GM19193 (cell line): ENCODE measurements around the gene SNX19.

ENCODE experiments used
- POLR2A ChIP-seq: IDR thresholded peaks from 4 replicates; pipeline ENCODE4 v1.6.1; 2011; ENCODE audit not compliant: insufficient read depth, insufficient read length; ENCODE audit errors: extremely low read depth

SNX19 gene

GRCh38 chr11:130911306-130911705, 5.0 kb downstream of the SNX19 start:
- no peak for TF ChIP-seq POLR2A

- no peak for TF ChIP-seq POLR2A
Observed at GRCh38 chr11:130909650-130910049, 6.6 kb downstream of the SNX19 start.

DNA sequence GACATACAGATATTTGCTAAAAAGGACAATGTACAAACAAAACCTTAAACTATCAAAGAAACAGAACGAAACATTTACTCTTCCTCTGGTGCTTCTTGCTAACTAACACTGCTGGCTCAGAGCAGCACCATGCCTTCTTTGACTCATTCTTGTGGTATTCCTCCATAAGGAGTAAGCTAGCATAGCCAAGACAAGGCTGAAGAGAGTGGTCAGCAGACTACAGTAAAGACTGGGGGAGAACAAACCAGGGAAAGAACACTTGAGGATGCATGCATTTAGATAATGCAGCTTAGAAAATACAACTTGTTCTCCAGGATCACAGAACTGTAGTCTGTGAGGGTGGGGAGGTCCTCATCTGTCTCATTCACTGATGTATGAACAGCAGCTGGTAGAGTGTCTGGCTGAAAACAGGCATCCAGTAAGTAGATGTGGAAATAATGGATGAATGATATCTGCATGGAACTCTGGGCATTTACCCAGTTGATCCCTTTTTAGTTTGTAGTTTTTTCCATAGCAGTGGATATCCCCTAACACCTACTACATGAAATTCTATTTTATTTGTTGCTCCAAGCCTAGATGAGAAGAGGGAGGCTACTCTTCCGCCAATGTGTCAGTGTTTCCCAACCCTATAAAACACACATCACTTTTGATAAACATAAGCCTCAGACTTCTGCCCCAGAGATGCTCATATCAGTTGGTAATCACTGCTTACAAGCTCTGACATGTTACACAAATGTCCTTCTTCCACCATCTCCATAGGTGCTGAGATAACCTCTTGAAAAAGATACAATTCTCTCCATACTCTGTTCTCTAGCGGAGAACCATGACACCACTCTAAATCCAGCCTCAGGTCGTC, 7.3 kb downstream of the SNX19 start:
- TF ChIP-seq POLR2A: no peak

DNA sequence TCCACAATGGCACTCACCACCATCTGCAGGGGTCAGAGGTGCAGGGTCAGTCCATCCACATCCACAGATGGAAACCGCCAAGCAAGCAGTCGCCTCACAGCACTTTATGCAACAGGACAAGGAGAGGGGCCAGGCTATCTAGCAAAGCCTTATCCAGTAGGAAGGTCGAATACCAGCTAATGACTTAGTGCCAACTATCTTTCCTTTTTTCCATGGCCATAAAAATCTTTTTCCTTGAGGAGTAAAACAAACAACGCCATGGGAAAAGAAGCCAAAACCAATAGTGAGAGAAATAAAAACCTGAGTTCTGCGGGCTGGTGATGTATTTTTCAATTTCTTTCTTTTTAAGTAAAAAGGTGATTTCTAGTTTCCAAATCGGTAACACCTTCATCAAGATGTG, 8.2 kb downstream of the SNX19 start:
- no peak for TF ChIP-seq POLR2A

- no peak for TF ChIP-seq POLR2A
Observed at GRCh38 chr11:130907229-130907628, 9.1 kb downstream of the SNX19 start.

DNA sequence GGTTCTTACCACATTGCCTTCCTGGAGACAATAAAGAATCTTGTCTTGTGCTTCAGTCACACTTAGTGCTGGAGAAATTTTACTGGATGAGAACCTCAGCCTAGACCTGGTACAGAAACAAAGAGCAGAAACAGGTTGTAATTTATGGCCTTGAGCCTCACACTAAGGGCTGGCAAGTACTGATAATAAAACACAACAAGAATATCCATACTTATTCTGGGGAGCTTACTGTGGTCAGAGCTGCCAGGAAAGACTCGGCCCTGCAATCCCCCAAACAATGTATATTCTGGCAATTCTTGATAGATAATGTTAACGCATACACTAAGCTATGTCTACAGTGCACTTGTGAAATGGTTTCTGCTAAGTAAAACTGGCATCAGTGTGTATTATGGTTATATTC, 9.7 kb downstream of the SNX19 start:
- TF ChIP-seq POLR2A: no peak

DNA sequence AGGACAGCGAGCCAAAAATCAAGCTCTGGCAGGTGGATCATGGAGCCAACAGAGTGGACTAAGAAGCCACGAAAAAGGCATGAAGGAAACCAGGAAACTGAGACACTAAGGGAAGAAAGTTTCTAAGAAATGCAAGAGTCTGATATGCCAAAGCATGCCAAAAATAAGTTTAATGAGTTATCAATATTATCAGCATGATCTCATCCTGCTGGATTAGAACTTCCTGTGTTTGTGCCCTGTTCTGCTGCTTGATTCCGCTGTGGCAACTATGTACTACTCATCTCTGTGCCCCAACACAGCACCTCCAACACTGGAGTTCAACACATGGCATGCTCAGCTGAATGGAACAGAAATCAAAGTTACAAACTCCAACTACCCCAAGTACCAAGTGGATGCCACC, 10.8 kb downstream of the SNX19 start:
- no peak for TF ChIP-seq POLR2A

GRCh38 chr11:130904380-130904779, 11.9 kb downstream of the SNX19 start:
- no peak for TF ChIP-seq POLR2A

DNA sequence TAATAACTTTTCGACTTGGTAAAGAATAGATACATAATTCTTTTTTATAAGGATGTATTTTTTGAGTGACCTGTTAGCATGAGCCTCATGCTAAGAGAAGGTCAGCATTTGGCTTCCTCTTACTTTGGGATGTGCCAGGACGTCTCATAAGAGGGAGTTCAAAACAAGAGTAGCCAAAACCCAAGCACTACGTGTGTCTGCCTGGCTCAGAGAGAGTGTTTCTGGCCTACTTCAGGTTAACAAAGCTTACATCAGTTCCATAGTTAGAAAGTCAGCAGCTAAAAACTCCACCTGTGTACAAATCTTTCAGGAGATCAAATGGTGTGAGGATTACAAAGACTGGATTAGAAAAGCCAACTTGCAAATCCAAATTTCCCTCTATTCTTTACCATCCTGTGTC, 13.9 kb downstream of the SNX19 start:
- no peak for TF ChIP-seq POLR2A

DNA sequence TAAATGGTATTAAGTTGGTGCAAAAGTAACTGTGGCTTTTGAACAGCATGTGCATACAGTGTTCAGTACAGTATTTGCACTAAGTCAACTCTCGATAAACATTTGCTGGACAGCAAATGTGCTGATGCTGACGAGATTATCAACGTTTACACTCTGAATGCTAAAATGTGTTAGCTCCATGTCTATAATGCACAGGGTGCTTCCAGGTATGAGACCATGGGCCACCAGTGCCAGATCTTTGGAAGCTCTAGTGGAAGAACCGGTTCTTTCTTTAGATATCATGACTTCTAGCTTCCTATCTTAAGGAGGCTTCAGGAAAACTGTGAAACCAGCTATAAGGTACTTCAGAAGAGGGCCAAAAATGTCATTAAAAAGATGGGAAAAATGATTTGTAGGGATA, 17.2 kb downstream of the SNX19 start:
- TF ChIP-seq POLR2A: no peak

GRCh38 chr11:130897262-130898182, 18.8 kb downstream of the SNX19 start:
- TF ChIP-seq POLR2A: no peak

- TF ChIP-seq POLR2A: no peak
Observed at GRCh38 chr11:130894322-130895025, 21.8 kb downstream of the SNX19 start.

- TF ChIP-seq POLR2A: no peak
Observed at GRCh38 chr11:130892861-130893260, 23.4 kb downstream of the SNX19 start.

- no peak for TF ChIP-seq POLR2A
Observed at GRCh38 chr11:130891326-130891725, 25.0 kb downstream of the SNX19 start.
